ENCODE data around the gene GPRC5C.
A peak's percentile ranks its signal among the peaks of the same experiment; 100 is the strongest.

GPRC5C gene

GRCh38 chr17:74460241-74460640 is 28.4 kb downstream of the GPRC5C start:
- in situ Hi-C loops (cut with MboI; ENCODE audit: low pct_unique_long_range_greater_than_20kb, low sequenced_read_pairs), result no loop called here
- no peak for DNase-seq

DNA sequence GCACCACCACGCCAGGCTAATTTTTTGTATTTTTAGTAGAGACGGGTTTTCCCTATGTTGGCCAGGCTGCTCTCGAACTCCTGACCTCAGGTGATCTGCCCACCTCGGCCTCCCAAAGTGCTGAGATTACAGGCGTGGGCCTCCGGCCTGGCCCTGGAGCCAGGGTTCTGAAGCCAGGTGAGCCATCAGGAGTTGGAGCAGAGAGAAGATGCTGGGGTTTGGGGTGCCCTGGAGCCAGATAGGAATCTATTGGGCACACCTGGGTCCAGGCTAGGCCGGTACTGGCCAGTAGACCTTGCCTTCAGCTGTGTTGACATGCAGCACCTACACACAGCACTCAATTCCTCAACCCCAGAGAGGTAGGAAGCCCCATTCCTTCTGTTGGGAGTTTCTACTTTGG is 29.1 kb downstream of the GPRC5C start:
- no peak for DNase-seq
- in situ Hi-C loops (cut with MboI; ENCODE audit: low pct_unique_long_range_greater_than_20kb, low sequenced_read_pairs), result no loop called here

DNA sequence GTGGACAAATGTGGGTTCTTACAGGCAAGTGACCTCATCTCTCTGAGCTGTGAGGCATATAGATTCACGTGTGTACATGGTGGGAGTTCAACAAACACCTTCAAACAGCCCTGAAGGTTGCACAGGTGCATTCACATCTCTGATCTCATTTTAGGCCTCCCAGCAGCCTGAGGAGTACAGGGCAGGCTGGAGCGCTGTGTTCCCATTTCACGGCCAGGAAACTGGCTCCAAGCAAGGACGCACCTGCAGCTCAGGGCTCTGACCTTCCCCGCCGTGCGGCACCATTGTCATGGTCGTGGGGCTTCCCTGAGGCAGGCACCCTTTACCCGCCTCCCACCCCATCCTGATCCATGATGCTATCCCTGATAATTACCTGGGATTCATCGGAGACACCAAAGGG is 29.7 kb downstream of the GPRC5C start:
- in situ Hi-C loops (cut with MboI; ENCODE audit: low pct_unique_long_range_greater_than_20kb, low sequenced_read_pairs), result no loop called here

DNA sequence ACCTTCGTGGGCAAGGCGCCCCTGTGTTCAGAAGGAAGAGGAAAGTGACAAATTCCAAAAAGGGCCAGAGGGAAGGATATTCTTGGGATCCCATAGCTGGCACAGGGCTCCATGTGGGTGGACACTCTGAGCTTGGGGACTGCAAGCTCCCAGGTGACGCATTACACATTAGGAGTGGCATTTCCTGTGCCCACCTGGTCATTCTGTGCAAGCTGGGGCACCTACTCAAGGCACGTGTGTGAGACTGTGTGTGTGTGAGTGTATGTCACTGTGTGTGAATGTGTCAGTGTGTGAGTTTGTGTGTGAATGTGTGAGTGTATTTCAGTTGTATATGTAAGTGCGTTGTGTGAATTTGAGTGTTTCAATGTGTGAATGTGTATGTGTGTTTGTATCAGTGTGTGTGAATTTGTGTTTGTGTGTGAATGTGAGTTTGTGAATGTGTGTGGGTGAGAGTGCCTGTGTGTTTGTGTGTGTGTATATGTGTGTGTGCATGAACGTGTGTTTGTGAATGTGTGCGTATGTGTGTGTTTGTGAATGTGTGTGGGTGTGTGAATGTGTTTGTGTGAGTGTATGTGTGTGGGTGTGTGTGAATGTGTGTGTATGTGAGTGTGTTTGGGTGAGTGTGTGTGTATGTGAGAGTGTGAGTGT is 33.0 kb downstream of the GPRC5C start:
- DNase-seq, result no peak
- in situ Hi-C loops (cut with MboI; ENCODE audit: low pct_unique_long_range_greater_than_20kb, low sequenced_read_pairs), result no loop called here

More for the DNA sequence above, 29.7 kb downstream of the GPRC5C start:
- no peak for DNase-seq

DNA sequence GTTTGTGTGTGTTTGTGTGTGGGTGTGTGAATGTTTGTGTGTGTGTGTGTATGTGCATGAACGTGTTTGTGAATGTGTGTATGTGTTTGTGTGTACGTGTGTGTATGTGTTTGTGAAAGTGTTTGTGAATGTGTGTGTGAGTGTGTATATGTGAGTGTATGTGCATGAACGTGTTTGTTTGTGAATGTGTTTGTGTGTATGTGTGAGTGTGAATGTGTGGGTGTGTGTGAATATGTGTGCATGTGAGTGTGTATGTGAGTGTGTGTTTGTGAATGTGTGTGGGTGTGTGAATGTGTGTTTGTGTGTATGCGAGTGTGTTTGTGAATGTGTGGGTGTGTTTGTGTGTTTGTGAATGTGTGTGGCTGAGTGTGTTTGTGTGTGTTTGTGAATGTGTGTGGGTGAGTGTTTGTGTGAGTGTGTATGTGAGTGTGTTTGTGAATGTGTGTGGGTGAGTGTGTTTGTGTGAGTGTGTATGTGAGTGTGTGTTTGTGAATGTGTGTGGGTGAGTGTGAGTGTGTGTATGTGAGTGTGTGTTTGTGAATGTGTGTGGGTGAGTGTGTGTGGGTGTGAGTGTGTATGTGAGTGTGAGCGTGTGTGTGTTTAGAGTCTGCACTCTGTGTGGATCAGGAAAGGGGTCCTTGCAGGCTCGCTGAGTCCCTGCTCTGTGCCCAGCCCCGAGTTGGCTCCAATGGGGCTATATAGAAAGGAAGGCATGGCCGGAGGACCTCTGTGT is 33.7 kb downstream of the GPRC5C start:
- no peak for DNase-seq
- in situ Hi-C loops (cut with MboI; ENCODE audit: low pct_unique_long_range_greater_than_20kb, low sequenced_read_pairs), result no loop called here

DNA sequence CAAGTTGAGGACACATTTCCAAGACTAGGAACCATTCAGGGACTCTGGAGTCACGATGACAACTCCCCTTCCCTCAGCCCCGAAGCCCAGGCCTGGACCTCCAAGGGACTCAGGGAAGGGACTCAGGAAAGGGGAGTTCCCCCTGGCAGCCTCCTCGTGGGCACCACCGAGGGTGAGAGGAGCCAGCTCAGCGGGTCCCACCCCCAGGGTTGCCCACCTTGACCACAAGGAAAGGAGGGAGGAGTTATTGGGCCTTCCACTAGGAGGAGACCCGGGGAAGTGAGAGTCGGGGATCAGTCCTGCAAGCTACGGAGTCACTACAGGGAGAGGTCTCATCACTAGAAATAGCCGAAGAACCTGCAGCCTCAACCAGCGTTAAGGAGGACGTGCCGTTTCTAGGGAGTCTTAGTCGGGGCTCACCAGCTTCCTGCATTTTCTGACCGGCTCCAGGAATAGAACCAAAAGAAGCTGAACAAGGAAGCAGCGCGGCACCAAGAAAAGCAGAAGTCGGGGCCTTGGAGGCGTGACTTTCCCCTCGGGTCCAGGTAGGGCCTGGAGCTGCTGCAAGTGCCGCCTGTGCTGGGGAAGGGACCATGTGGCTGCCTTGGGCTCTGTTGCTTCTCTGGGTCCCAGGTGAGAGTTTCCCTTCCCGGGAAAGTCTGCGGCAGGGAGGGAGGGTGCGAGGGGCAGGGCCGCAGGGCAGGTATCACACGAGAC is 34.4 kb downstream of the GPRC5C start, which contains the start of gene CD300A:
Gene CD300A, plus strand, starts transcription at position 524 of the 717 bp plus-strand sequence. Its CDS starts 70 bp downstream, at position 594.
- in situ Hi-C loops (cut with MboI; ENCODE audit: low pct_unique_long_range_greater_than_20kb, low sequenced_read_pairs), result no loop called here
- DNase-seq, result peak; percentile 95

- in situ Hi-C loops (cut with MboI; ENCODE audit: low pct_unique_long_range_greater_than_20kb, low sequenced_read_pairs), result no loop called here
- DNase-seq, result no peak
Observed at GRCh38 chr17:74466828-74467184, 34.9 kb downstream of the GPRC5C start.

DNA sequence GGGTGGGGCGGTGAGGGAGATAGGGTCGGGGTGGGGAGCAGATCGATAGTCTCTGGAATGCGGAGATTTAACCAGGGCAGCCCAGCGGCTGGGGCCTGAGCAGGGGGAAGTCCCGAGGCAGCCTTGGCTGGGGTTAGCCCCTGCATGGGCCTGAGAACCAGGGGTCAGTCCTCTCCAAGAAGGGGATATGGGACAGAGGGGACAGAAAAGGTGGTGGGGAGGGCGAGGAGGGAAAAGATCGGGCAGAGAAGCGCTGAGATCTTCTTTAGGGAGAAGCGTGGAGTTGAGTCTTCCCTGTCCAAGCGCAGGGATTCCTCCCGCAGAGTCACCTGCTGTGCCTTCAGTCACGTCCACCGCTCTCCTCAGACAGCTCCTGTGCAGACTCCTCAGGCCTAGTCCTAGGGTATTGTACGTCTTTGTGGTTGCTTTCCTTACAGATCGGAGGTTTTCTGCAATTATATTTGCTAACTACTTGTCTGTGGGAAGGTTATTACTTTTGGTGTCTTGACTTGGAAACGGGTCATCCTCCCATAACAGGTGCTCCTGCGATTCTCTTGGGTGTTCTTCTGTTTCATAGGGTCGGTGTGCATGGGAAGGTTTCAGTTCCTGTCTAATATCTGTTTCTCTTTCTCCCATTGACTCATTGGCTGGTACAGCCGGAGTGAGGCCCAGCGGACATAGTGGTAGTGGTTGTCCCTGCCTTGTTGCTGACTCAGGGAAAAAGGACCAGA is 35.5 kb downstream of the GPRC5C start:
- in situ Hi-C loops (cut with MboI; ENCODE audit: low pct_unique_long_range_greater_than_20kb, low sequenced_read_pairs), result no loop called here
- no peak for DNase-seq

- in situ Hi-C loops (cut with MboI; ENCODE audit: low pct_unique_long_range_greater_than_20kb, low sequenced_read_pairs), result no loop called here
- no peak for DNase-seq
Observed at GRCh38 chr17:74471341-74471740, 39.5 kb downstream of the GPRC5C start.

DNA sequence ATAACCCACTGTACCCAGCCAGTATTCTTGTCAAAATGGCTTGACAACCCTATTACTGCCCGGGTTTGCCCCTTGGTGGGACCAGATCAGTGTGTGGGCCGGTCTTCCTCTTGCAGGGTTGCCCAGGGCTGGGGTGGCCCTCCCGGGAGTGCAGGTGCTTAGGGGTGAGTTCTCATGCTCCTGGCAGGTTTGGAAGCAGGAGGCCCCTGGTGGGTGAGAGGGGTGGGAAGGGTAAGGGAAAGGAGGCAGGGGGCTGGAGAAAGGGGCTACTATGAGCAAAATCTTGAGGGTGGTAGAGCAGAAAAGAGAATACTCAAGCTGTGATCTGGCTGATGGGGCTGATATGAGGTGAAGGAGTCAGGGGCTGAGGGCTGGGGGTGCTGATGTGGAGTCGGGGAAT is 41.0 kb downstream of the GPRC5C start:
- in situ Hi-C loops (cut with MboI; ENCODE audit: low pct_unique_long_range_greater_than_20kb, low sequenced_read_pairs), result no loop called here
- no peak for DNase-seq

DNA sequence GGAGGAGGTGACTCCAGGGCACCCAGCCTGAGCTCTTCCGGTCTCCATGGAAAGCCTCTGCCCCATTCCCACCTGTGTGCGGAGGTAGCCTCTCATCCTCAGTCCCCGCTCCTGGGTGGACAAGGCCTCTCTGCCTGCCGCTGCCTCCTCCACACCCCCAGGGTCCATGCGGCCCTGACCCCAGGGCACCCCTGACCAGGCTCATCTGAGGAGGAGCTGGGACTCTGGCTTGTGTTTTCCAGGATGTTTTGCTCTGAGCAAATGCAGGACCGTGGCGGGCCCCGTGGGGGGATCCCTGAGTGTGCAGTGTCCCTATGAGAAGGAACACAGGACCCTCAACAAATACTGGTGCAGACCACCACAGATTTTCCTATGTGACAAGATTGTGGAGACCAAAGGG is 41.4 kb downstream of the GPRC5C start:
- DNase-seq, result no peak
- in situ Hi-C loops (cut with MboI; ENCODE audit: low pct_unique_long_range_greater_than_20kb, low sequenced_read_pairs), result no loop called here

GRCh38 chr17:74474043-74474792 is 42.3 kb downstream of the GPRC5C start:
- in situ Hi-C loops (cut with MboI; ENCODE audit: low pct_unique_long_range_greater_than_20kb, low sequenced_read_pairs), result no loop called here
- DNase-seq, result no peak

DNA sequence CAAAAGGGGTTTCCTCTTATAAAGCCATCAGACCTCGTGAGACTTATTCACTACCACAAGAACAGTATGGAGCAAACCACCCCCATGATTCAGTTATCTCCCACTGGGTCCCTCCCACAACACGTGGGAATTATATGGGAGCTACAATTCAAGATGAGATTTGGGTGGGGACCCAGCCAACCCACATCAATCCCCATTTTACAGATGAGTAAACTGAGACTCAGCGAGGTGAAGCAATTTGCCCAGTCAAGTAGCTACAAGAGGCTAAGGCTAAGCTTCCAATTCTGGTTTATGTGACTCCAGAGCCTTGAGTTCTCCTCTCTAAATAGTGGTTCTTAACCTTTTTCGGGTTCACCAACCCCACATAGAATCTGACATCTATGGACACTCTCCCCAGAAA is 43.3 kb downstream of the GPRC5C start:
- in situ Hi-C loops (cut with MboI; ENCODE audit: low pct_unique_long_range_greater_than_20kb, low sequenced_read_pairs), result no loop called here
- no peak for DNase-seq

GRCh38 chr17:74477411-74477810 is 45.5 kb downstream of the GPRC5C start:
- in situ Hi-C loops (cut with MboI; ENCODE audit: low pct_unique_long_range_greater_than_20kb, low sequenced_read_pairs), result no loop called here
- DNase-seq, result no peak

DNA sequence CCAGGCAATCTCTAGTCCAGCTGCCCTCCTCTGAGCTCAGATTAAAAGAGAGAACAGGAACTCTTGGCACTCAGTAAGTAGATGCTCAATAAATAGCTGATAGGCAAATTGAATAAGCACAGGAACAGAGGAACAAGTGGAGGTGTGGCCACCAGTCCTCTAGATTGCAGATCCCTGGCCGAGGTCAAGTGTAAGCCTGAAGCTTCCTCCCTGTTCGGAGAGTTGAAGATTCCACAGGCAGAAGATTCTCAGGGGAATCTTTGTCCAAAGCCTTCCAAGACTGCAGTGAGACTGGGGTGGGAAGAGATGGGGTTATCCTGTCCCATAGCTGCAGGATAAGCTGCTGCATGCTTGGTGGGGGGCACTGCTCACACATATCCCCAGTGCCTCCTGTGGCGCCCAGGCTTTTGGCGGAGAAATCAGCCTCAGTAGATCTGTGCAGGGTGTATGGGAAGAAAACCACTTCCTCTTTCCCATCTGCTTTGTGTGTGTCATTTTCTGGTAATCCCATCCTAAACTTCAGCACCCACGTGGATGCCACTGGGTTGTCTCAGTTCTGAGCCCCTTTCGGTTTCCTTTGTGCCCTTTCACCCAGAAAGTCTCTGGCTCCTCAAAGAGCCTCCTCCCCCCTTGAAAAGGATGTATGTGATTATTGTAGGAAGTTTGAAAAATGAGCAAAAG is 46.7 kb downstream of the GPRC5C start:
- peak; percentile 86 for DNase-seq
- in situ Hi-C loops (cut with MboI; ENCODE audit: low pct_unique_long_range_greater_than_20kb, low sequenced_read_pairs), result no loop called here

DNA sequence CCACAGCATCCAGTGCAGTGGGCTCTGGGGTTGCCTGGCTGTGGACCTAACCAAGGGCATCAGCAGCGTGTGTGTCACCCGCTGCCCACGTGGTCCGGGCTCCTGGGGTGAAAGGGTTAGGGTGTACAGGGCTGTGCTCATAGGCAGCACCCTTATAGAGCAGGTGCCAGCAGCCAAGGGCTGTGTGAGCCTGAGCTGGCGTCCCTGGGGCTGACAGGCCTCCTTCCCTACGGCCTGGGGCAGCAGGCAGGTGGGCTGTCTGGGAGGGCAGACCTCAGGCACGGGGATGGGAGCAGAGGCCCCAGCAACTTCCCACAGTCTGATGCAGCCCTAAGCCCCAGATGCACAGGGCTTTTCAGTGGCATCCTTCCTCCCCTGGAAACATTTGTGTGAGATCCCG is 48.4 kb downstream of the GPRC5C start:
- no peak for DNase-seq
- in situ Hi-C loops (cut with MboI; ENCODE audit: low pct_unique_long_range_greater_than_20kb, low sequenced_read_pairs), result no loop called here

DNA sequence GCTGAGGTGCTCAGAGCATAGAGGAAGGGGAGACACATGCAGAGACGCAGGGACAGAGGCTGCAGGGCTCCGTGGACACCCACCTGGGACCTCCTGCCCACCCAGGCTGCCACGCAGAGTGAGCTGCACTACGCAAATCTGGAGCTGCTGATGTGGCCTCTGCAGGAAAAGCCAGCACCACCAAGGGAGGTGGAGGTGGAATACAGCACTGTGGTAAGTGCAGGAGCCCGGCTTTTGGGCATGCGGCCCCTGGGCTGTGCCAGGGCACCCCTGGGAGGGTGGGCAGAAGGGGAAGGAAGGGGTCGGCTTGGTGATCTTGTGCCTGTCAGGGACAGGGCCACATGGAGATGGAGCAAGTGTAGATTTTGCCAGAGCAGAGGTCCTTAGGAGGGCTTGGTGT is 49.7 kb downstream of the GPRC5C start:
- in situ Hi-C loops (cut with MboI; ENCODE audit: low pct_unique_long_range_greater_than_20kb, low sequenced_read_pairs), result no loop called here
- DNase-seq, result no peak

- no peak for DNase-seq
- in situ Hi-C loops (cut with MboI; ENCODE audit: low pct_unique_long_range_greater_than_20kb, low sequenced_read_pairs), result no loop called here
Observed at GRCh38 chr17:74484066-74484465, 52.2 kb downstream of the GPRC5C start.
